ENCODE data around the gene EPAS1.

The EPAS1 gene

GRCh38 chr2:46325182-46325928 is 28.1 kb downstream of the EPAS1 start:
- DNase-seq: peak; percentile 19

GRCh38 chr2:46326231-46326980 is 29.2 kb downstream of the EPAS1 start:
- no peak for DNase-seq

GRCh38 chr2:46327627-46328026 is 30.4 kb downstream of the EPAS1 start:
- DNase-seq: no peak

- peak; percentile 16 for DNase-seq
Measured at GRCh38 chr2:46328291-46328690, 31.1 kb downstream of the EPAS1 start.

DNA sequence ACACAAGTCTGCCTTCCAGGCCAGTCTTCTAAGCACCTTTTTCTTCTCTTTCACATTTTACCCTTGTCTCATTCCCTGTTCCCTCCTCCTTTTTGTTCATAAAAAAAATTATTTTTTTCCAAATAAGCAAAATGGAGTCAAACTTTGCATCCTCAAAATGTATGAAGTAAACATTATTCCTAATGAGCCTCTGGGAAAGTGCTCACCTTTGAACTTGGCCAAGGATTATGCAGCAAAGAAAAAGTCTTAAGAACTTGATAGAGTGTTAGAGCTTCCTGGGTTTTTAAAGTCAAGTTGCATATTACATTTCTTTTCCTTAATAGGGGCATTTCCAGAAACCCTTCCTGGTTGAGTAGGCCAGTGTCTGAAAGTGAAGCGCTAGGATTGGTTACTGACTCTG is 31.6 kb downstream of the EPAS1 start:
- no peak for DNase-seq

DNA sequence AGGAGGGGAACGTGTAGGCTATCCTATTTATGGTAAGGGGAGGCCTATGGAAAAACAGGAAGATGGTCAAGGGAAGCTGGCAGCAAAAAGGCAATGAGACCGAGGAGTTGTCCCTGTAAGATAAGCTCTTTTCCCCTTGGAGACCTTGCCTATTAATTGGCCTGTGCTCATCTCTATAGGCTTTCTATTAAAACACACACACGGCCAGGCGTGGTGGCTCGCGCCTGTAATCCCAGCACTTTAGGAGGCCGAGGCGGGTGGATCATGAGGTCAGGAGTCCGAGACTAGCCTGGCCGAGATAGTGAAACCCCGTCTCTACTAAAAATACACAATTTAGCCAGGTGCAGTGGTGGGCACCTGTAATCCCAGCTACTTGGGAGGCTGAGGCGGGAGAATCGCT is 32.1 kb downstream of the EPAS1 start:
- no peak for DNase-seq

DNA sequence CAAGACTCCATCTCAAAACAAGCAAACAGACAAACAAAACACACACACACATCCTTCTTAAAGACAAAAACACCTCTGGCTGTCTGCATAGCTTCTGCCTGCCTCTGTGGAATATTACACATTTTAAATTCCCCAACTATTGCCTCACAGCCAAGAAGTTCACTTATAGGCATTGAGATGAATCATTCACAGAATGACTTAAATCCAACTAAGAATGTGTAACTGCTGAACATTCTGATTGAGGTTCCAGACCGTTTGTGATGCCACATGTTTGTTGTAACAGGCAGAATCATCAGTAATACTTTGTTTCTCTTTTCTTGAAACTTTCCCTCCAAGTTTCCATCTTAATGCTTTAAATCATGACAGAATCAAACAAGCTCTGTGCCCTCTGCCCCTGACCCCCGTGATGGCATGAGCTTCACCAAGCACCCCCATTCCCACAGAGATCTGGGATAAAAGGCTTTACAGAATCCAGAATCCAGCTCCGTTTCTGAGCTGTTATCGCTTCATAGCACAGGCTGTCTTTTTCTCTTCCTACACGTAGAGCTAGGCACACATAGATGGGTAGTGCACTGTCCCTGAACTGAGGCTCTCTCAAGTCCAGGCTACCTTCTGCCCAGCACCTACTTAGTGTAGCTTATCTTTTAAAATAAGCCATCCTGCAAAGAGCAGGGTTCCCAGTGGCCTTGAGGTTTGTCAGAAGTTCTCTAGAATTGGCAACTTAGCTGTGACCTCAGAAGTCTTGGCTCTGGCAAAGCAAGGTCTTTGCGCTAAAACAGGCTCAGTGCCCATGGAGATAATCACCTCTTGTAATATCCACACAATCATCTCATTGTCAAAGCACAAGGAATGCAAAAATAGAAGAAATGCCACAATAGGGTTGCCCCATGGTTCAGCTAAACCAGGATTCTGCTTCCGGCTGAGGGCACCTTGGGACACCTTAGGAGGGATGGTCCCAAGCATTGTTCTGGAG is 32.9 kb downstream of the EPAS1 start:
- peak; percentile 95 for DNase-seq

- DNase-seq: peak; percentile 55
Measured at GRCh38 chr2:46331109-46331766, 34.0 kb downstream of the EPAS1 start.

- peak; percentile 20 for DNase-seq
Measured at GRCh38 chr2:46332686-46333281, 35.6 kb downstream of the EPAS1 start.

DNA sequence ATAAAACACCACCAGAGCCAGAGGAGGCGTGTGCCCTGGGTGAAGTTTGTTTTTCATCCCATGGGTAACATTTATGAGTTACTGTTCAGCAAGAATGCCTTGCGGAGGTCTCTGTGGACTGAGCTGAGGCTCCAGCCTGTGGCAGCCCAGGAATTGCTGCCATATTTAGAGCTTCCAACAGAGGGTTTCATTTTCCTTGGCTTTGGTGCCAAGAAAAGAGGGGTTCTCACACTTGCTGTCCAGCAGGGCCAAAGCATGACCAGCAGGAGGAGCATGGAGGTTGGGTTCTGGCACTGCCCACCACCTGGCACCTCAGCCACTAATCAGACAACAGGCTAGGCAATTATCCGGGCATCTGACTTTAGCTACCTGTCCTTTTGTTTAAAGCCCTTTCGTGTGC is 36.7 kb downstream of the EPAS1 start:
- DNase-seq: no peak

- DNase-seq: peak; percentile 98
Measured at GRCh38 chr2:46334389-46335271, 37.4 kb downstream of the EPAS1 start.

GRCh38 chr2:46335391-46336282 is 38.4 kb downstream of the EPAS1 start:
- peak; percentile 77 for DNase-seq

- DNase-seq: peak; percentile 49
Measured at GRCh38 chr2:46336283-46336959, 39.2 kb downstream of the EPAS1 start.

- DNase-seq: no peak
Measured at GRCh38 chr2:46337208-46337994, 40.2 kb downstream of the EPAS1 start.

GRCh38 chr2:46338674-46339073 is 41.5 kb downstream of the EPAS1 start:
- no peak for DNase-seq

DNA sequence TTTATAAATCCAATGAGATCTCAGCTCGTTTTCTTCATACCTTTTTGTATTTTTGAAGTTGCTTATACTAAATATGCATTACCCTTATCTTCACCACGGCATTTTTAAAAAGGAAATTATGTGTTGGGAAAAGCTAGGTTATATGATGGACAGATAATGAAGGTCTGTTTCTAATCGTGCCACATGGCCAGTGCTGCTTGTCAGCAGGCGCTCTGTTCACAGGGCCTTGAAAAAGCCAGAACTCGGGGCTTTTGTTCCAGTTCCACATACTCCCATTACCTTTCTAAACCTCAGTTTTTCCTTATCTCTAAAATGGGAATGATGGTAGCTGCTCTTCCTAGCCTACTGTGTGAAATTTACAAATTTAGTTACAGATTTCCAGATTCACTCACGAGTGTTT is 42.0 kb downstream of the EPAS1 start:
- no peak for DNase-seq

DNA sequence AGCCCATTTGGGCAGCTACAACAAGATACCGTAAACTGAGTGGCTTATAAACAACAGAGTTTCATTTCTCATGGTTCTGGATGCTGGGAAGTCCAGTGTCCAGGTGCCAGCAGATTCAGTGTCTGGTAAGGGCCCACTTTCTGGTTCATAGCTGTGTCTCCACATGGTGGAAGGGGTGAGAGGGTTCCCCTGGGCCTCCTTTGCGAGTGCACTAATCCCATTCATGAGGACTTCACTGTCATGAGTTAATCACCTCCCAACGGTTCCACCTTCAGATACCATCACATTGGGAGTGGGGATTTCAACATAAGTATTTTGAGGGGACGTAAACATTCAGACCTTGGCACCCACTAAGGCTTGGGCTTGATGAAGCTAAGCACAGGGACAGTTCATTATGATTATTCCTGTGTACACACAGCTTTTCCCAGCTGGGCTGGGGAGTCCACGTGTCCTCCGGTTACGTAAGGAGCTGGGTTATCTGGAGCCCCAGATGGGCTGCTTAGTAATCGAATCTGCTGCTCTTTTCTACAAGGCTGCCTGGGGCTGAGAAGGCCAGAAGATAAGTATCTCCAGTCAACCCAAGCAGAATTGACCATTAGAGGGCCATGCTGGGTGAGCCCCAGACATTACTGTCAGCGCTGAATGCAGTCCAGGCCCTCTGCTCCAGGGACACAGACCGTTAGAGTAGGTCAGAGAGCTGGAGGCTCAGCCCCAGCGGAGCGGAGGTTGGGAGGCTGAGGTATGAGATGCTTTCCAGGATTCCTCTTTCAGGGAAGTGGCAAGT is 42.7 kb downstream of the EPAS1 start:
- peak; percentile 38 for DNase-seq

All from fibroblast of skin of abdomen (primary cell).